GM13977 (cell line): ENCODE data around the gene IVD.
A peak's percentile ranks its signal among the peaks of the same experiment; 100 is the strongest.

Experiments
- DNase-seq: peaks from one replicate; pipeline ENCODE4 v3.0.0; 2012; ENCODE audit warnings: low spot score
- in situ Hi-C: fragments of 300-500 bp; cut with MboI; formaldehyde crosslinking; loops from one replicate; pipeline ENCODE4 v1.12.0; 2022; ENCODE audit warnings: low sequenced_read_pairs, low pct_unique_long_range_greater_than_20kb, mixed read lengths, inconsistent platforms; ENCODE audit not compliant: unreplicated experiment
- TF ChIP-seq, protein P1 (sequence below): IDR thresholded peaks from 2 replicates; pipeline ENCODE4 v1.5.1; 2012; ENCODE audit warnings: mild to moderate bottlenecking, control low read depth; ENCODE audit not compliant: insufficient read depth; ENCODE audit errors: extremely low read depth, missing control alignments

The IVD gene

DNA sequence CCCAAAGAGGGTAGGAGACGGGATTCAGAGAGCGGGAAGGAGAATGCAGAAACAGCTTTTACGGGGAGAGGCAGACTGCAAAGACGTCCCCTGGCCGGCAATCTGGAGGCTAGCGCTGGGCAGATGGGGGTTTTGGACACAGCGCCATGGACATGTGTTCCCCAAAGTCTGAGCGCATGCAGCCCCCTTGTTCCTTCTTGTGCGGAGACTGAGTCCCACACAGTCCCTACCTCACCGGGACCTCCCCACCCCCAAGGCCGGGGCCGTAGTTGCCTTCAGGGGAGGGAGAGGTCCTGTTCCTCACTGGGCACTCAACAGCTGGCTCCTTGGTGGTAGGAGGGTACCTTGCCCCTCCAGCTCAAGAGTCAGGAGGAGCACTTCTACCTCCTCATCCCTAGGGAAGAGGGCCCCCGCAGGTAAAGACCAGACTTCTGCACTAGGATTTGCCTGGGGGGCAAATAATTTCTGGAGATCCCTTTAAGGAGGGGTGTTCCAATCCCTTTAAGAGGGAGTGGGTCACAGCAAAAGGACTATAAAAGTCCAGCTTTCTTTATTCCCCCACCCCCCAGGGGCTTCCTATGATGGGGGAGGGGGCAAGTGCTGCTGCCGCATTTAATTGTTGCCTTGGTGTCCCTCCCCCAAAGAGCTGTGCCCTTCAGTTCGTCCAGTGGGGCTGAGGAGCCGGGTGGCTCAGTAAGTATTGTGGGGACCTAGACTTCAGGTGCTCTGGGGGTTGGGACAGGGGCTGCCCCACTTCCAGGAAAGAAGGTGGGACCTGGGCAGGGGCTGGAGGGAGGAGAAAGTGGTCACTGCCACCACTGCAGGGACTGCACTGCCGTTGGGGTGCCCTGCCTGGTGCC is 31.5 kb downstream of the IVD start:
- no peak for DNase-seq
- in situ Hi-C loops = no loop called here

DNA sequence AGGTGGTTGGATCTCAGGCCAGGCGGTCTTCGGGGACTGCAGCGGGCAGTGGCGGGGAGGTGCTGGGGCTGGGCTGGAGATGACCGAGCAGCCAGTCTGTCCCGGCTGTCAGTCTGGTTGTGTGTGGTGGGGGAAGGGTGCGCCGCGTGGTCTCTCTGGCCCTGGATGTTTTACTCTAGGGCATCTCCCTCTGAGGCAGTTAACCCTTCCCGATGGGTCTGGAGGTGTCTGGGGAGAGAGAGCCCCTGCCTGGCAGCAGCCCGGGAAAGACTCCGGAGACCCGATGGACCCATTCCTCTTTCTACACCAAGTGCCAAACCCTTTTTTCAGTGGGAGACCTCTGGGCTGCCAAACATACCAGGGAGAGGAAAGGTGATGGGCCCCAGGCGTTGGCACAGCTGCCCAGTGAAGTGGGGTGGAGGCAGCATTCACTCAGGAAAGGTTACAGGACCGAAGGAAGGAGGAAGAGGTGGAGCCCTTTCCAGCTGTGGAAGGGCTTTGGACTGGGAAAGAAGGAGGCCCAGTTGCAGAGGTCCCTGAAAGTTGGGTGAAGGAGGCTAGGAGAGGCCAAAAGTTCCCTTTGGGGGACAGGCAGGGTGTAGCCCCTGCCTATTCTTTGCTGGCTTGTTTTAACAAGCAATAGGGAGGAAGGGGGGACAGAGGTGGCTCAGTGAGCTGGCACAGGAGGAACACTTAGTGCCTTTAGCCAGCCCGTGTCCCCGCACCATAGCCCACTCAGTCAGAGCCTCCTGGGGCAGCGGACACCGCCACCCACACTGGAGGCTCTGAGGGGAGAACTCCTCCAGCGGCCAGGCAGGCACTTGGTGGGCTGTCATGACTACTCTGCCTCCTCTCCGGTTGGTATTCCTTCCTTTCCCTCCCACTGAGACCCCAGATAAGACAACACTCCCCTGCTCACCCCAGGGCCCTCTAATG is 32.4 kb downstream of the IVD start:
- DNase-seq = no peak
- TF ChIP-seq, protein P1, sequence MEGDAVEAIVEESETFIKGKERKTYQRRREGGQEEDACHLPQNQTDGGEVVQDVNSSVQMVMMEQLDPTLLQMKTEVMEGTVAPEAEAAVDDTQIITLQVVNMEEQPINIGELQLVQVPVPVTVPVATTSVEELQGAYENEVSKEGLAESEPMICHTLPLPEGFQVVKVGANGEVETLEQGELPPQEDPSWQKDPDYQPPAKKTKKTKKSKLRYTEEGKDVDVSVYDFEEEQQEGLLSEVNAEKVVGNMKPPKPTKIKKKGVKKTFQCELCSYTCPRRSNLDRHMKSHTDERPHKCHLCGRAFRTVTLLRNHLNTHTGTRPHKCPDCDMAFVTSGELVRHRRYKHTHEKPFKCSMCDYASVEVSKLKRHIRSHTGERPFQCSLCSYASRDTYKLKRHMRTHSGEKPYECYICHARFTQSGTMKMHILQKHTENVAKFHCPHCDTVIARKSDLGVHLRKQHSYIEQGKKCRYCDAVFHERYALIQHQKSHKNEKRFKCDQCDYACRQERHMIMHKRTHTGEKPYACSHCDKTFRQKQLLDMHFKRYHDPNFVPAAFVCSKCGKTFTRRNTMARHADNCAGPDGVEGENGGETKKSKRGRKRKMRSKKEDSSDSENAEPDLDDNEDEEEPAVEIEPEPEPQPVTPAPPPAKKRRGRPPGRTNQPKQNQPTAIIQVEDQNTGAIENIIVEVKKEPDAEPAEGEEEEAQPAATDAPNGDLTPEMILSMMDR = no peak
- in situ Hi-C loops = no loop called here

More for the DNA sequence above, 31.5 kb downstream of the IVD start:
- TF ChIP-seq, protein P1 = no peak

DNA sequence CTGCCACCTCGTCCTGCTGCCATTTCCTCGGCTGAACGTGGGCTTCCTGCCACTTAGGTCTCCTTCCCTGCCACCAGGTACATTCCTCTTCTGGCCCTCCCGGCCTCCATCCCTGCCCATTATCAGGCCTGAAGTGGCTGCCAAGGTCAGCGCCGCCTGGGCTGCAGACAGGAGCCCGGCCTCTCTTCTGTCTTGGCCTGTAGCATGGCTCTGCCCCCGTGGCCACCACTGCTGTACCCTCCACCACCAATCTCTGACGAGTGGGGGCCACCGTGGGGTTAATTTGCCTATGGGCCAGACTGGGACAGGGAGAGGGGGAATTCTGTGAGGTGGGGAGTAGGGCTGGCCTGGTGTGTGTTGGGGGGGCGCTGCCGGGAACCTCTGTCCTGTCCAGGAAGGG is 33.1 kb downstream of the IVD start:
- in situ Hi-C loops = no loop called here
- TF ChIP-seq, protein P1 = no peak
- no peak for DNase-seq

DNA sequence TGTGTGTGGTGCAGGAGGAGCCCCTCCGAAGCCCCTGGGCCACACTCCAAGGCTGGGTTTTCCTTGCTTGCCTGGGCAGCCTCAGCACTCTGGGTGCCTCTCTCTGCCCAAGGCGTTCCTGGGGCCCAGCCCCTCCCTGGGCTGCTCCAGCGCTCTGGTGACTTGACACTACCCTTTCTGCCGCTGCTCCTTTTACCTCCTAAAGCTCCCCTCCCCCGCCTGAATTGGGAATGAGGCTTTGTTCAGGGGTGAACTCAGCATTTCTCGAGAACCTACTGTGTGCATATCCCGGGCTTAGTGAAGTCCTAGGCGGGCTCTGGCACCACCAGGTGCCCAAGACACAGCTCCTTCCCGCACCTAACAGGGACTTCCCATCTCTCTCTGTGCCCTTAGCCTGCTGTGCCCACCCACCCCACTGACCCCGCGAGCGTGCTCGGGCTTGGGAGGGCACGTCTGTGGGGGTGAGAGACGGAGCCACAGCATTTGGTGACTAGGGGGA is 33.9 kb downstream of the IVD start:
- TF ChIP-seq, protein P1 = no peak
- in situ Hi-C loops = no loop called here
- DNase-seq = no peak

DNA sequence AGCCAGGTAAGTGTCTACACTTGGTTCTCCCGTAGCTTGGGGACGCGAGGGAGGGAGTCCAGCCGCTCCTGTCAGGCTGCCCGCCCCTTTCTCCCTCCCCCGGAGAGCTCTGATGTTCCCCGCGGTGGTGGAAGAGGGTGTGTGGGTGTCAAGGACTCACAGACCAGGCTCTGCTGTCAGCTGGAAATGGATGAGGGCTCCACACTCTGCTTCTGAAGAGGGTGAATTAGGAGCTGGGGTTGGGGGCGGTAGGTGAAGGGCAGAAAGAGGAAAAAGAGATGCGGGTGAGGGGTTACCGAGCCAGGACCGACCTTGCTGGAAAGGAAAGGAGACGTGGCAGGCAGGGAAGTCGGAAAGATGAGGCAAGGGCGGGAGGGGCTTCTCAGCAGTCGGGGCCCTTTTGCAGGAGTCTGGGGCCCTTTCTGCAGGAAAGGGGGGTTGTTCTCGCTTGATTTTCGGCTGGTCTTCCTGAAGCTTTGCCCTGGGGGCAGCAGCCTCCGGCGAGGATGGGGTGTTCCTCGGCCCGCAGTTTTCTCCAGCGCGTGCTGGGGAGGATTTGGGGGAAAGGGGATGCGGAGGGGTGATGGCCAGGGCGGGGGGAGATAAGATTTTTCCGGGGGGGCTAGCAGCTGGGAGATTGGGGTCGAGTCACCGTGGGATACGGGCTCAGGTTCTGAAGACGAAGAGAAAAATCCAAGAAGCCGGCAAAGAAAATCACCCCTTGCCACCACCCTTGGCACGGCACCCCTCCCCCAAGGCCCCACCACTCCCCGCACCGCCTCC is 34.6 kb downstream of the IVD start:
- TF ChIP-seq, protein P1 = no peak
- peak; percentile 56 for DNase-seq
- in situ Hi-C loops = no loop called here
